Mesendoderm (in vitro differentiated cells): ENCODE data around the gene SAXO2.
"Not testable (repeated sequence)": the region's sequence is repeated elsewhere in the genome, so short reads cannot be mapped to it uniquely, and the experiment has no call there.

ENCODE experiments used
- DNase-seq: peaks from one replicate; pipeline ENCODE4 v3.0.0; 2013
- H2AK5ac ChIP-seq: 2 replicates; pipeline ENCODE4 v1.6.1; 2013; ENCODE audit warnings: low read length, inconsistent platforms
- H2BK120ac ChIP-seq: 2 replicates; pipeline ENCODE4 v1.6.1; 2013; ENCODE audit warnings: low read depth, mild to moderate bottlenecking, low read length, moderate library complexity, mixed read lengths
- H2BK15ac ChIP-seq: replicated peaks from 2 replicates; pipeline ENCODE4 v1.6.1; 2013; ENCODE audit warnings: low read depth, mild to moderate bottlenecking, moderate library complexity
- H2BK5ac ChIP-seq: 2 replicates; pipeline ENCODE4 v1.6.1; 2013; ENCODE audit warnings: low read length, inconsistent platforms
- H3K18ac ChIP-seq: 2 replicates; pipeline ENCODE4 v1.6.1; 2013; ENCODE audit warnings: mild to moderate bottlenecking, low read length, mixed read lengths
- H3K23ac ChIP-seq: one replicate; pipeline ENCODE4 v1.6.1; 2013; ENCODE audit warnings: low read length
- H3K27ac ChIP-seq: 2 replicates; pipeline ENCODE4 v1.5.1; 2013; ENCODE audit warnings: low read depth, mild to moderate bottlenecking, inconsistent platforms, low read length, moderate library complexity
- H3K27me3 ChIP-seq: 2 replicates; pipeline ENCODE4 v1.6.1; 2013; ENCODE audit warnings: low read length, control low read depth, mild to moderate bottlenecking, inconsistent platforms; ENCODE audit not compliant: insufficient read depth, poor library complexity
- H3K36me3 ChIP-seq: 2 replicates; pipeline ENCODE4 v1.6.1; 2013; ENCODE audit warnings: low read length, inconsistent platforms; ENCODE audit not compliant: control insufficient read depth, insufficient read depth
- H3K4ac ChIP-seq: one replicate; pipeline ENCODE4 v1.6.1; 2013; ENCODE audit warnings: low read depth, mild to moderate bottlenecking, low read length, moderate library complexity
- H3K4me1 ChIP-seq: 2 replicates; pipeline ENCODE4 v1.6.1; 2013; ENCODE audit warnings: low read depth, low read length, inconsistent platforms; ENCODE audit not compliant: control insufficient read depth
- H3K4me2 ChIP-seq: 2 replicates; pipeline ENCODE4 v1.6.1; 2013; ENCODE audit warnings: low read length
- H3K4me3 ChIP-seq: 2 replicates; pipeline ENCODE4 v1.5.1; 2013; ENCODE audit warnings: mild to moderate bottlenecking, low read length
- H3K56ac ChIP-seq: one replicate; pipeline ENCODE4 v1.6.1; 2013; ENCODE audit warnings: low read length
- H3K79me1 ChIP-seq: 2 replicates; pipeline ENCODE4 v1.6.1; 2013; ENCODE audit warnings: low read length, inconsistent platforms
- H3K79me2 ChIP-seq: 2 replicates; pipeline ENCODE4 v1.6.1; 2013; ENCODE audit warnings: mild to moderate bottlenecking, low read length; ENCODE audit not compliant: control insufficient read depth, insufficient read depth
- H3K9ac ChIP-seq: 2 replicates; pipeline ENCODE4 v1.6.1; 2013; ENCODE audit warnings: low read length, inconsistent platforms
- H4K5ac ChIP-seq: one replicate; pipeline ENCODE4 v1.6.1; 2013; ENCODE audit warnings: low read length
- H4K8ac ChIP-seq: one replicate; pipeline ENCODE4 v1.6.1; 2013; ENCODE audit warnings: low read depth, mild to moderate bottlenecking, control low read depth, low read length, moderate library complexity
- whole genome bisulfite sequencing: extraction: QIAGEN DNeasy Blood & Tissue Kit; methylation state at CpG from one replicate; pipeline ENCODE4 v1.1.7; 2013; ENCODE audit warnings: low lambda C conversion rate, missing lambda C conversion rate; ENCODE audit not compliant: insufficient coverage; ENCODE audit errors: extremely low coverage; 5-methylcytosine and 5-hydroxymethylcytosine counted together

SAXO2 gene

DNA sequence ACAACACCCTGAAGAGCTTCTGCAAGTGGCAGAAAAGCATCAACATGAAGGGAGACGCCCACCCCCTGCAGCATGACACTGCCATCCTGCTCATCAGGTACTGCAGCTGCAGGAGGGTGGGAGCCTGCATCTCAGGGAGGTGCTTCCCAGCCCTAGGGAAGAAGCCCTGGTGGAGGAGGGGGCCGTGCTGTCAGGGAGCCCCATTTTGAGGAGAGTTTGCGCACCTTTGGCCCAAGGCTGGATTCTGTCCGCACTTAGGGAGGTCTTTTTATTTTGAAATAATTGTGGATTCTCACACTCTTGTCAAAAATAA is 42.1 kb downstream of the SAXO2 start:
- no peak overlapping the region for H3K9ac ChIP-seq
- H3K18ac ChIP-seq = no peak overlapping the region
- H3K56ac ChIP-seq = no peak overlapping the region
- H3K4me2 ChIP-seq = no peak overlapping the region
- DNase-seq = no peak
- H3K27me3 ChIP-seq = no peaks in the 10 kb centered on the region
- no peak overlapping the region for H2BK120ac ChIP-seq
- no CpG with 5 or more reads among the region's 4 CpGs for WGBS
- no peak overlapping the region for H2AK5ac ChIP-seq
- no peak overlapping the region for H3K27ac ChIP-seq
- H3K23ac ChIP-seq = no peak overlapping the region
- H3K4ac ChIP-seq = no peak overlapping the region
- no peaks in the 10 kb centered on the region for H3K4me1 ChIP-seq
- H3K79me1 ChIP-seq = no peaks in the 10 kb centered on the region
- H2BK15ac ChIP-seq = no peak overlapping the region
- H4K8ac ChIP-seq = no peak overlapping the region
- H3K79me2 ChIP-seq = no peaks in the 10 kb centered on the region
- no peak overlapping the region for H2BK5ac ChIP-seq
- no peak overlapping the region for H4K5ac ChIP-seq
- no peaks in the 10 kb centered on the region for H3K36me3 ChIP-seq
- no peak overlapping the region for H3K4me3 ChIP-seq

DNA sequence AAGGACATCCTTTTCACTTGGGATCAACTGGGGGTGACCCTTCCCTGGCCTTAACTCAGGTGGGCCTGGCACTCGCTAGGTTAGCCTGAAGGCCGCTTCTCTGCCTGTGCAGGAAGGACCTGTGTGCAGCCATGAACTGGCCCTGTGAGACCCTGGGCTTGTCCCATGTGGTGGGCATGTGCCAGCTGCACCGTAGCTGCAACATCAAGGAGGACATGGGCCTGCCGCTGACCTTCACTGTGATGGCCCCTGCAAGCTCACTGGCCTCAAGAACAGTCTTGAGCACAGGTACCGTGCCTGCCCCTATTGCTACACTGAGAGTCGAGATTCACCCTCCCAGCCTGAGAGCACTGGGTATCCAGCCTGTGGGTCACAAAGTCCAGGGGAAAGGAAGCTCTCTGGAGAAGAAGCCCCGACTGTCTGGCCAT is 43.0 kb downstream of the SAXO2 start:
- no peak overlapping the region for H3K4me3 ChIP-seq
- no peak overlapping the region for H2BK120ac ChIP-seq
- no peak overlapping the region for H3K9ac ChIP-seq
- no peak overlapping the region for H3K4me2 ChIP-seq
- H3K23ac ChIP-seq = no peak overlapping the region
- H3K56ac ChIP-seq = no peak overlapping the region
- H3K4me1 ChIP-seq = no peaks in the 10 kb centered on the region
- H3K27me3 ChIP-seq = no peaks in the 10 kb centered on the region
- H3K27ac ChIP-seq = no peak overlapping the region
- H4K5ac ChIP-seq = no peak overlapping the region
- H3K79me2 ChIP-seq = no peaks in the 10 kb centered on the region
- no peak overlapping the region for H4K8ac ChIP-seq
- H3K4ac ChIP-seq = no peak overlapping the region
- H2BK15ac ChIP-seq = no peak overlapping the region
- DNase-seq = no peak
- no peak overlapping the region for H3K18ac ChIP-seq
- WGBS = no CpG with 5 or more reads among the region's 7 CpGs
- no peak overlapping the region for H2BK5ac ChIP-seq
- no peaks in the 10 kb centered on the region for H3K36me3 ChIP-seq
- no peaks in the 10 kb centered on the region for H3K79me1 ChIP-seq
- no peak overlapping the region for H2AK5ac ChIP-seq

DNA sequence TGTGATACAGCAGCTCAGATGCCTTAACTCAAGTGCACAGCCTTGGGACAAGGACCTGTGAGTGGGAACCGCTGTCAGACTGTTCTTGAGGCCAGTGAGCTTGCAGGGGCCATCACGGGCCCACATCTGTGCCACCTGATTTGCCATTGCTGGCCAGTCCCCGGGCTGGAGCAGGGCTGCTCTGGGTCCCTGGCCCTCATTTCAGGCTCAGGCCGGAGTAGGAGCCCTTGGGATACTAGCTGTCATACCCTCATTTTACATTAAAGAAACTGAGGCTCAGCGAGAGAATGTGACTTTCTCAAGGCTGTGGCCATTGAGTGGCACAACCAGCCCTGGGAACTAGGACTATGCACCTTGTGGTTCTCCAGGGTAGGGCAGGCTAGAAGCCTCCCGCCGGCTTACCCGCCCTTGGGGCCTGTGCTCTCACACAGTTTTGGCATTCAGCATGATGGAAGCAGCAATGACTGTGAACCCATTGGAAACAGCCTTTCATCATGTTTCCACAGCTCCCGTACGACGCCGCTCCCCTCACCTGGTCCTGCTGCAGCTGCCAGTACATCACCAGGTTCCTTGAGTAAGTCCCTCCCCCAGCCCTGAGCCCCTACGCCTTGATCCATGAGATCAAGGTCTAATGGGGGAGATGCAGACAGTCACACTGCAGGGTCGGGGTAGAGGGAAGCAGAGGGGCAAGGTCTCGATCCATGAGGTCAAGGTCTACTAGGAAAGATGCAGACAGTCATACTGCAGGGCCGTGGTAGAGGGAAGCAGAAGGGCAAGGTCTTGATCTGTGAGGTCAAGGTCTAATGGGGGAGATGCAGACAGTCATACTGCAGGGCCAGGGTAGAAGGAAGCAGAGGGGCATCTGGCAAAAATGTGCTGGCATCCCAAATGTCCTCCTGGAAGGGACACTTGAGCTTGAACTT is 44.4 kb downstream of the SAXO2 start:
- H4K8ac ChIP-seq = no peak overlapping the region

DNA sequence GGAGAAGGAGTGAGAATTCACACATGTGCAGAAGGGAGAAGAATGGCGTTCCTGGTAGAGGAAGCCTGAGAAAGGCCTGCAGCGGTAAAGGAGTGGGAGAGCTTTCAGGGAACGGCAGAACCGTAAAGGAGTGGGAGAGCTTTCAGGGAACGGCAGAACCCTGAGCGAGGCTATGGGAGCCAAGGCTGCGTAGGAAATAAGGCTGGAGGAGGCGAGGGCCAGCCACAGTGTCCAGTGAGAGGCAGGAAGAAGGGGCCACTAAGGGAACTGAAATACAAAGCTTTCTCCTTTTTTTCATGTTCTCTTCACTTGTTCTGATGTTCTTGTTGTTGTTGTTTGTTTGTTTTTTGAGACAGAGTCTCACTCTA is 45.1 kb downstream of the SAXO2 start:
- Histone ChIP-seq H3K27me3 (no peaks in the 10 kb centered on the region), H3K79me1 (no peaks in the 10 kb centered on the region), H3K27ac (no peak overlapping the region), H4K5ac (no peak overlapping the region), H2BK15ac (no peak overlapping the region), H2BK5ac (no peak overlapping the region), H4K8ac (no peak overlapping the region), H3K4me3 (no peak overlapping the region), H3K56ac (no peak overlapping the region), H3K4me1 (no peaks in the 10 kb centered on the region), H3K79me2 (no peaks in the 10 kb centered on the region), H2AK5ac (no peak overlapping the region), H3K4me2 (no peak overlapping the region), H3K36me3 (no peaks in the 10 kb centered on the region), H3K4ac (no peak overlapping the region), H3K18ac (no peak overlapping the region), H3K23ac (no peak overlapping the region), H2BK120ac (no peak overlapping the region), H3K9ac (no peak overlapping the region)
- WGBS = no CpG with 5 or more reads among the region's 8 CpGs
- DNase-seq = no peak

More for the DNA sequence above, 44.4 kb downstream of the SAXO2 start:
- Histone ChIP-seq H3K79me2 (no peaks in the 10 kb centered on the region), H3K18ac (no peak overlapping the region), H3K4me3 (no peak overlapping the region), H2BK5ac (no peak overlapping the region), H3K4ac (no peak overlapping the region), H2BK120ac (no peak overlapping the region), H4K5ac (no peak overlapping the region), H3K9ac (no peak overlapping the region), H3K79me1 (no peaks in the 10 kb centered on the region), H3K4me1 (no peaks in the 10 kb centered on the region), H3K27ac (no peak overlapping the region), H3K36me3 (no peaks in the 10 kb centered on the region), H3K56ac (no peak overlapping the region), H2BK15ac (no peak overlapping the region), H3K23ac (no peak overlapping the region), H3K4me2 (no peak overlapping the region), H3K27me3 (no peaks in the 10 kb centered on the region), H2AK5ac (no peak overlapping the region)
- WGBS = no CpG with 5 or more reads among the region's 16 CpGs
- DNase-seq = peak; percentile 12

DNA sequence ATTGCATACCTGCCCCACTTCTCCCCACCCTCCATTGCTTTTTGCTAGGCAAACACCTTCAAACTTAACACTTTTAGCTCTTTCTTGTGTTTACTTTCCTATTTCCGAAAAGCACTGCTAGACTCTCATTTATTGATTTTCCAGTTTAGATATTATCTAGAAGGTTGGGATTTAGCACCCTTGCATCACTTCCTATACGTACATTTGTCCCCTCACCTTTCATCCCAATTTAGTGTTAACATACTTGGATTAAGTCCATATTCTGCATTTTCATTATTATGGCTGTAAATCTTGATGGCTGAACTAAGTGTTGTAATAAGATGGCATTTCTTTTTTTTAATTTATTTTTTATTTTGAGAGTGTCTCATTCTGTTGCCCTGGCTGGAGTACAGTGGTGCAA is 47.2 kb downstream of the SAXO2 start:
- Histone ChIP-seq H3K27me3 (no peaks in the 10 kb centered on the region), H3K4me1 (no peaks in the 10 kb centered on the region), H3K79me2 (no peaks in the 10 kb centered on the region), H2BK15ac (no peak overlapping the region), H3K27ac (no peak overlapping the region), H3K36me3 (no peaks in the 10 kb centered on the region), H3K9ac (no peak overlapping the region), H3K4me3 (no peak overlapping the region), H3K79me1 (no peaks in the 10 kb centered on the region), H4K8ac (no peak overlapping the region), H3K4ac (no peak overlapping the region), H3K23ac (no peak overlapping the region), H2BK120ac (no peak overlapping the region), H2AK5ac (no peak overlapping the region), H2BK5ac (no peak overlapping the region), H3K4me2 (no peak overlapping the region), H4K5ac (no peak overlapping the region), H3K56ac (no peak overlapping the region), H3K18ac (no peak overlapping the region)
- no peak for DNase-seq
- no CpG with 5 or more reads among the region's 2 CpGs for WGBS

DNA sequence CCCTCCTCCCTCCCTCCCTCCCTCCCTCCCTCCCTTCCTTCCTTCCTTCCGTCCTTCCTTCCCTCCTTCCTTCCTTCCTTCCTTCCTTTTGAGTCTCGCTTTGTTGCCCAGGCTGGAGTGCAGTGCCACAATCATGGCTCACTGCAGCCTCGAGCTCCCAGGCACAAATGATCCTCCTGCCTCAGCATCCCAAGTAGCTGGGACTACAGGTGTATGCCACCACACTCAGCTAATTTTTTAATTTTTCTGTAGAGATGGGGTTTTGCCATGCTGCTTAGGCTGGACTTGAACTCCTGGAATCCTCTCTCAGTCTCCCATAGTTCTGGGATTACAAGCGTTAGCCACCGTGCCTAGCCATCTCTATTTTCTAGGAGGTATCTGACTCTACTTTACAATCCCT is 48.7 kb downstream of the SAXO2 start:
- H3K4me3 ChIP-seq, H3K4ac ChIP-seq, H3K23ac ChIP-seq, H2BK5ac ChIP-seq, H2AK5ac ChIP-seq, H3K79me1 ChIP-seq, H3K4me2 ChIP-seq, H4K5ac ChIP-seq, H3K27ac ChIP-seq, H2BK120ac ChIP-seq, H3K27me3 ChIP-seq, H3K79me2 ChIP-seq, H3K18ac ChIP-seq, H4K8ac ChIP-seq, DNase-seq, H3K4me1 ChIP-seq, H3K36me3 ChIP-seq, H3K56ac ChIP-seq, H3K9ac ChIP-seq, H2BK15ac ChIP-seq: not testable (repeated sequence)
- no CpG with 5 or more reads among the region's 5 CpGs for WGBS
